Osteoblast (primary cell): ENCODE measurements around the gene CADPS. TPM values are rescaled to one million over a fixed set of nuclear protein-coding genes. Genes with fewer than 3 reads are reported as not detected.
A peak's percentile ranks its signal among the peaks of the same experiment; 100 is the strongest.

Experiments used
- DNase-seq: peaks from one replicate; pipeline ENCODE4 v3.0.0; 2011; ENCODE audit warnings: low spot score, mixed read lengths; ENCODE audit not compliant: insufficient read length; ENCODE audit errors: missing footprints
- H2AFZ ChIP-seq: 2 replicates; pipeline ENCODE4 v1.6.0; 2011; ENCODE audit warnings: mild to moderate bottlenecking, low read length
- H3K27ac ChIP-seq: 2 replicates; pipeline ENCODE4 v1.5.1; 2011; ENCODE audit warnings: mild to moderate bottlenecking, low read depth, low read length, moderate library complexity
- H3K27me3 ChIP-seq: 2 replicates; pipeline ENCODE4 v1.6.0; 2012; ENCODE audit warnings: mild to moderate bottlenecking, control low read depth, inconsistent platforms, low read length, moderate library complexity; ENCODE audit not compliant: insufficient read depth
- H3K36me3 ChIP-seq: 2 replicates; pipeline ENCODE4 v1.5.1; 2011; ENCODE audit warnings: mild to moderate bottlenecking, low read length, control low read depth, moderate library complexity; ENCODE audit not compliant: insufficient read depth
- H3K4me1 ChIP-seq: 2 replicates; pipeline ENCODE4 v1.5.1; 2011; ENCODE audit warnings: mild to moderate bottlenecking, low read length, control low read depth, moderate library complexity; ENCODE audit not compliant: insufficient read depth
- H3K4me2 ChIP-seq: 2 replicates; pipeline ENCODE4 v1.6.0; 2011; ENCODE audit warnings: mild to moderate bottlenecking, low read length; ENCODE audit not compliant: insufficient read depth
- H3K4me3 ChIP-seq: fragments of 200-600 bp; sonication (generic); 3 replicates; pipeline ENCODE4 v1.5.1; 2012; ENCODE audit warnings: mild to moderate bottlenecking, low read length, inconsistent platforms; ENCODE audit not compliant: insufficient read depth
- H3K79me2 ChIP-seq: 2 replicates; pipeline ENCODE4 v1.6.0; 2012; ENCODE audit warnings: mild to moderate bottlenecking, low read length, control low read depth, inconsistent platforms; ENCODE audit not compliant: insufficient read depth
- H3K9me3 ChIP-seq: 2 replicates; pipeline ENCODE4 v1.5.1; 2011; ENCODE audit warnings: low read depth, low read length, control low read depth
- H4K20me1 ChIP-seq: 2 replicates; pipeline ENCODE4 v1.6.0; 2012; ENCODE audit warnings: mild to moderate bottlenecking, low read length, control low read depth; ENCODE audit not compliant: insufficient read depth
- total RNA-seq: library from RNA; depleted of rRNA; stranded (reverse); fragments of >200 nt; gene quantifications from 2 replicates; pipeline ENCODE4 v1.2.3, GENCODE V29; 2012
- TF ChIP-seq, protein P1 (sequence below): IDR thresholded peaks from 2 replicates; pipeline ENCODE4 v1.5.1; 2011; ENCODE audit warnings: mild to moderate bottlenecking, low read depth, low read length, moderate library complexity; ENCODE audit errors: extremely low read depth

Gene CADPS
- total RNA-seq, 1 donor, result not detected

- H3K79me2 ChIP-seq, result no peaks in the 10 kb centered on the region
- no peaks in the 10 kb centered on the region for H4K20me1 ChIP-seq
- H3K4me1 ChIP-seq, result no peaks in the 10 kb centered on the region
- H3K9me3 ChIP-seq, result no peaks in the 10 kb centered on the region
- H3K4me3 ChIP-seq, result no peak overlapping the region
- TF ChIP-seq, protein P1, sequence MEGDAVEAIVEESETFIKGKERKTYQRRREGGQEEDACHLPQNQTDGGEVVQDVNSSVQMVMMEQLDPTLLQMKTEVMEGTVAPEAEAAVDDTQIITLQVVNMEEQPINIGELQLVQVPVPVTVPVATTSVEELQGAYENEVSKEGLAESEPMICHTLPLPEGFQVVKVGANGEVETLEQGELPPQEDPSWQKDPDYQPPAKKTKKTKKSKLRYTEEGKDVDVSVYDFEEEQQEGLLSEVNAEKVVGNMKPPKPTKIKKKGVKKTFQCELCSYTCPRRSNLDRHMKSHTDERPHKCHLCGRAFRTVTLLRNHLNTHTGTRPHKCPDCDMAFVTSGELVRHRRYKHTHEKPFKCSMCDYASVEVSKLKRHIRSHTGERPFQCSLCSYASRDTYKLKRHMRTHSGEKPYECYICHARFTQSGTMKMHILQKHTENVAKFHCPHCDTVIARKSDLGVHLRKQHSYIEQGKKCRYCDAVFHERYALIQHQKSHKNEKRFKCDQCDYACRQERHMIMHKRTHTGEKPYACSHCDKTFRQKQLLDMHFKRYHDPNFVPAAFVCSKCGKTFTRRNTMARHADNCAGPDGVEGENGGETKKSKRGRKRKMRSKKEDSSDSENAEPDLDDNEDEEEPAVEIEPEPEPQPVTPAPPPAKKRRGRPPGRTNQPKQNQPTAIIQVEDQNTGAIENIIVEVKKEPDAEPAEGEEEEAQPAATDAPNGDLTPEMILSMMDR, result no peak
- H3K36me3 ChIP-seq, result no peaks in the 10 kb centered on the region
- no peak overlapping the region for H3K27ac ChIP-seq
- DNase-seq, result no peak
- H3K4me2 ChIP-seq, result no peak overlapping the region
- H3K27me3 ChIP-seq, result no peaks in the 10 kb centered on the region
- H2AFZ ChIP-seq, result no peak overlapping the region
These were observed 374.5 kb downstream of the CADPS start for GRCh38 chr3:62500556-62501288.

- H2AFZ ChIP-seq, result no peak overlapping the region
- no peaks in the 10 kb centered on the region for H3K27me3 ChIP-seq
- TF ChIP-seq, protein P1, result no peak
- no peak overlapping the region for H3K4me2 ChIP-seq
- H3K27ac ChIP-seq, result no peak overlapping the region
- no peaks in the 10 kb centered on the region for H4K20me1 ChIP-seq
- no peaks in the 10 kb centered on the region for H3K79me2 ChIP-seq
- no peaks in the 10 kb centered on the region for H3K9me3 ChIP-seq
- H3K4me1 ChIP-seq, result no peaks in the 10 kb centered on the region
- no peaks in the 10 kb centered on the region for H3K36me3 ChIP-seq
- no peak overlapping the region for H3K4me3 ChIP-seq
- no peak for DNase-seq
These were observed 378.1 kb downstream of the CADPS start for GRCh38 chr3:62497156-62497555.

DNA sequence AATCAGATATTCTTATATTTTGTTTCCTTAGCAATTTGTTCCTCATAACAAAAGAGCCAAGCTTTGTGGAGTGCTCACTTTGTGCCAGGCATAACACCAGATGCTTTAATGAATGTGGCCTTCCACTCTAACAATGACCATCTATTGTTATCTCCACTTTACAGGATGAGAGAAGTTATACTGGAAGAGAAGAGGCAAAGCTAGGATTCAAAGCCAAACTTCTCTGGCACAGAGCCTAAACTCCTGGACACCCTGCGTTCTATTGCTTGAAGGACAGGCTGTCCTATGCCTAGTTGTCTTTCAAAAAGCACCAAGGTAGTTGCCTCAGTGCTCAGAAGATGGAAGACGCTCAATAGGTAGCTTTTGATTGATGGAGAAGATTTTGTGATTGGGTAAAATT is 378.7 kb downstream of the CADPS start:
- TF ChIP-seq, protein P1, result no peak
- Histone ChIP-seq H3K4me3 (no peak overlapping the region), H3K36me3 (no peaks in the 10 kb centered on the region), H3K79me2 (no peaks in the 10 kb centered on the region), H3K9me3 (no peaks in the 10 kb centered on the region), H3K27ac (no peak overlapping the region), H4K20me1 (no peaks in the 10 kb centered on the region), H2AFZ (no peak overlapping the region), H3K4me2 (no peak overlapping the region), H3K4me1 (no peaks in the 10 kb centered on the region), H3K27me3 (no peaks in the 10 kb centered on the region)
- DNase-seq, result no peak

GRCh38 chr3:62493109-62493801 is 382.0 kb downstream of the CADPS start:
- no peak for DNase-seq
- no peaks in the 10 kb centered on the region for H3K36me3 ChIP-seq
- H3K4me2 ChIP-seq, result no peak overlapping the region
- no peak overlapping the region for H3K27ac ChIP-seq
- TF ChIP-seq, protein P1, result peak; percentile 38
- no peak overlapping the region for H2AFZ ChIP-seq
- no peaks in the 10 kb centered on the region for H3K4me1 ChIP-seq
- H3K9me3 ChIP-seq, result no peaks in the 10 kb centered on the region
- H3K79me2 ChIP-seq, result no peaks in the 10 kb centered on the region
- no peak overlapping the region for H3K4me3 ChIP-seq
- H4K20me1 ChIP-seq, result no peaks in the 10 kb centered on the region
- H3K27me3 ChIP-seq, result no peaks in the 10 kb centered on the region
